A549 (cell line): ENCODE results near the gene ZMYND10.

Experiments
- CTCF ChIP-seq: fragments of >200 bp; sonication (Bioruptor Twin); formaldehyde crosslinking; IDR thresholded peaks from 3 replicates; pipeline ENCODE4 v1.5.1; 2016
- E2F6 ChIP-seq: IDR thresholded peaks from 2 replicates; pipeline ENCODE4 v1.6.1; 2012; ENCODE audit warnings: low read depth, borderline replicate concordance
- EP300 ChIP-seq, 2 experiments: fragments of >200 bp; sonication (Bioruptor Twin); formaldehyde crosslinking; IDR thresholded peaks; 2 replicates in 1 of 2; 3 replicates in 1 of 2; pipeline ENCODE4 v1.6.1; 2016 to 2017

- TF ChIP-seq CTCF (no peak), E2F6 (no peak), EP300 (IDR thresholded peaks at IDR 0.05) (no peak)
Measured at GRCh38 chr3:50355829-50356552, 10.5 kb upstream of the ZMYND10 start.
